ENCODE measurements around the gene CCDC9B.

CCDC9B gene

GRCh38 chr15:40301467-40302179, 39.1 kb downstream of the CCDC9B start:
- no peaks in the 10 kb centered on the region for H4K20me1 ChIP-seq (ENCODE audit: insufficient read depth, low read length)
- peaks cover 11% of the 10 kb centered on the region for H3K4me1 ChIP-seq (ENCODE audit: insufficient read depth, low read length)
- H3K4me3 ChIP-seq (ENCODE audit: low read depth in 1 of 2, low read length in 2 of 2): no peak overlapping the region
- H3K79me2 ChIP-seq (ENCODE audit: insufficient read depth, low read length): peaks cover 4% of the 10 kb centered on the region; the same call in 1 of the 2 replicates
- peaks cover 27% of the 10 kb centered on the region for H3K36me3 ChIP-seq (ENCODE audit: insufficient read depth, low read length)
- no peaks in the 10 kb centered on the region for H3K27me3 ChIP-seq (ENCODE audit: insufficient read depth, low read length, poor library complexity)
- no peak overlapping the region for H3K9ac ChIP-seq (ENCODE audit: low read depth, low read length)
- DNase-seq: no peak
- no peak overlapping the region for H3K27ac ChIP-seq (ENCODE audit: low read length)
- H2AFZ ChIP-seq (ENCODE audit: low read depth, low read length): no peak overlapping the region
- no peaks in the 10 kb centered on the region for H3K9me3 ChIP-seq (ENCODE audit: insufficient read depth, low read length, severe bottlenecking)
- ATAC-seq (ENCODE audit: insufficient read depth, low read depth): no peak
- H3K4me2 ChIP-seq (ENCODE audit: insufficient read depth, low read length): no peak overlapping the region
- TF ChIP-seq EZH2 (IDR thresholded peaks at IDR 0.05; ENCODE audit: borderline replicate concordance, low read depth, low read length, severe bottlenecking) (no peak), CTCF (IDR thresholded peaks at IDR 0.05; ENCODE audit: borderline replicate concordance, extremely low read depth, low read length, poor library complexity, severe bottlenecking) (no peak)

GRCh38 chr15:40300771-40301170, 40.0 kb downstream of the CCDC9B start:
- TF ChIP-seq EZH2 (IDR thresholded peaks at IDR 0.05; ENCODE audit: borderline replicate concordance, low read depth, low read length, severe bottlenecking) (no peak), CTCF (IDR thresholded peaks at IDR 0.05; ENCODE audit: borderline replicate concordance, extremely low read depth, low read length, poor library complexity, severe bottlenecking) (no peak)
- ATAC-seq (ENCODE audit: insufficient read depth, low read depth): no peak
- Histone ChIP-seq H3K4me3 (ENCODE audit: low read depth in 1 of 2, low read length in 2 of 2) (no peak overlapping the region), H3K9me3 (ENCODE audit: insufficient read depth, low read length, severe bottlenecking) (no peaks in the 10 kb centered on the region), H3K36me3 (ENCODE audit: insufficient read depth, low read length) (peaks cover 27% of the 10 kb centered on the region), H3K79me2 (ENCODE audit: insufficient read depth, low read length) (no peaks in the 10 kb centered on the region), H2AFZ (ENCODE audit: low read depth, low read length) (no peak overlapping the region), H3K27me3 (ENCODE audit: insufficient read depth, low read length, poor library complexity) (no peaks in the 10 kb centered on the region), H4K20me1 (ENCODE audit: insufficient read depth, low read length) (no peaks in the 10 kb centered on the region), H3K9ac (ENCODE audit: low read depth, low read length) (no peak overlapping the region), H3K4me1 (ENCODE audit: insufficient read depth, low read length) (0 out of 2 replicates have a peak, but pooled peaks cover 3% of the 10 kb centered on the region), H3K27ac (ENCODE audit: low read length) (no peak overlapping the region), H3K4me2 (ENCODE audit: insufficient read depth, low read length) (no peak overlapping the region)
- no peak for DNase-seq

GRCh38 chr15:40300367-40300766, 40.4 kb downstream of the CCDC9B start:
- no peaks in the 10 kb centered on the region for H3K79me2 ChIP-seq (ENCODE audit: insufficient read depth, low read length)
- no peak for ATAC-seq (ENCODE audit: insufficient read depth, low read depth)
- TF ChIP-seq CTCF (IDR thresholded peaks at IDR 0.05; ENCODE audit: borderline replicate concordance, extremely low read depth, low read length, poor library complexity, severe bottlenecking) (no peak), EZH2 (IDR thresholded peaks at IDR 0.05; ENCODE audit: borderline replicate concordance, low read depth, low read length, severe bottlenecking) (no peak)
- no peak overlapping the region for H3K4me3 ChIP-seq (ENCODE audit: low read depth in 1 of 2, low read length in 2 of 2)
- H3K9ac ChIP-seq (ENCODE audit: low read depth, low read length): no peak overlapping the region
- H3K4me1 ChIP-seq (ENCODE audit: insufficient read depth, low read length): no peaks in the 10 kb centered on the region
- H3K9me3 ChIP-seq (ENCODE audit: insufficient read depth, low read length, severe bottlenecking): no peaks in the 10 kb centered on the region
- no peak overlapping the region for H3K4me2 ChIP-seq (ENCODE audit: insufficient read depth, low read length)
- H3K27ac ChIP-seq (ENCODE audit: low read length): no peak overlapping the region
- H4K20me1 ChIP-seq (ENCODE audit: insufficient read depth, low read length): no peaks in the 10 kb centered on the region
- DNase-seq: no peak
- no peaks in the 10 kb centered on the region for H3K27me3 ChIP-seq (ENCODE audit: insufficient read depth, low read length, poor library complexity)
- no peak overlapping the region for H2AFZ ChIP-seq (ENCODE audit: low read depth, low read length)
- peaks cover 27% of the 10 kb centered on the region for H3K36me3 ChIP-seq (ENCODE audit: insufficient read depth, low read length)

All from DND-41 (cell line).